IMR-90 (cell line): Measurements from ENCODE around the gene SPAG16. TPM values are rescaled to one million over a fixed set of nuclear protein-coding genes. Genes with fewer than 3 reads are reported as not detected.

Experiments
- ATAC-seq: fragments of 200-7000 bp; cut with Tn5 transposase; 2 replicates; pipeline ENCODE4 v1.9.1; 2020; ENCODE audit warnings: low read depth, mild to moderate bottlenecking, moderate library complexity
- BruUV-seq: library from RNA; stranded (reverse); fragments of 400-500 nt; replicated peaks from 2 replicates; lab custom pipeline; 2021; lab: Mats Ljungman, UMichigan
- CTCF ChIA-PET: fragments of 300-600 bp; formaldehyde crosslinking; extraction: SDS; loops from one replicate; lab custom pipeline; 2021; ENCODE audit warnings: antibody characterized with exemption; lab: Yijun Ruan, JAX
- POLR2A ChIA-PET: fragments of 300-600 bp; sonication (Branson Sonifier 250); formaldehyde crosslinking; loops from one replicate; lab custom pipeline; 2022; ENCODE audit warnings: antibody characterized with exemption; ENCODE audit not compliant: unreplicated experiment; lab: Charles Lee
- DNase-seq: peaks from one replicate; pipeline ENCODE4 v3.0.0; 2013
- H2AFZ ChIP-seq: replicated peaks from 2 replicates; pipeline ENCODE3; 2013; ENCODE audit warnings: low read length, mild to moderate bottlenecking; ENCODE audit not compliant: poor library complexity
- H2AK5ac ChIP-seq: 2 replicates; pipeline ENCODE4 v1.6.1; 2013; ENCODE audit warnings: low read depth, low read length, inconsistent platforms
- H2AK9ac ChIP-seq: replicated peaks from 2 replicates; pipeline ENCODE3; 2013; ENCODE audit warnings: mild to moderate bottlenecking, low read depth, low read length, moderate library complexity; ENCODE audit not compliant: poor library complexity
- H2BK120ac ChIP-seq: 2 replicates; pipeline ENCODE4 v1.6.1; 2013; ENCODE audit warnings: low read depth, low read length, inconsistent platforms
- H2BK15ac ChIP-seq: 3 replicates; pipeline ENCODE4 v1.6.1; 2013; ENCODE audit warnings: low read depth, low read length, inconsistent platforms
- H2BK20ac ChIP-seq: 2 replicates; pipeline ENCODE4 v1.6.1; 2013; ENCODE audit warnings: low read depth, mild to moderate bottlenecking, inconsistent platforms, low read length, moderate library complexity
- H2BK5ac ChIP-seq: 2 replicates; pipeline ENCODE4 v1.6.1; 2013; ENCODE audit warnings: mild to moderate bottlenecking, low read depth, low read length, inconsistent platforms; ENCODE audit not compliant: poor library complexity, severe bottlenecking
- H3K14ac ChIP-seq: replicated peaks from 2 replicates; pipeline ENCODE4 v1.6.1; 2013; ENCODE audit warnings: low read depth, low read length, inconsistent platforms
- H3K18ac ChIP-seq: 2 replicates; pipeline ENCODE4 v1.6.1; 2013; ENCODE audit warnings: low read depth, low read length, control low read depth
- H3K23ac ChIP-seq: 2 replicates; pipeline ENCODE4 v1.6.1; 2013; ENCODE audit warnings: low read depth, low read length, inconsistent platforms
- H3K27ac ChIP-seq: 2 replicates; pipeline ENCODE4 v1.5.1; 2013; ENCODE audit warnings: mild to moderate bottlenecking, control low read depth, low read length; ENCODE audit not compliant: insufficient read depth
- H3K27me3 ChIP-seq: 2 replicates; pipeline ENCODE4 v1.6.1; 2013; ENCODE audit warnings: low read length; ENCODE audit not compliant: control insufficient read depth, insufficient read depth
- H3K36me3 ChIP-seq: 2 replicates; pipeline ENCODE4 v1.6.1; 2013; ENCODE audit warnings: low read length, mixed read lengths; ENCODE audit not compliant: control insufficient read depth, insufficient read depth
- H3K4ac ChIP-seq: 2 replicates; pipeline ENCODE4 v1.6.1; 2013; ENCODE audit warnings: low read depth, low read length, inconsistent platforms
- H3K4me1 ChIP-seq: 2 replicates; pipeline ENCODE4 v1.6.1; 2013; ENCODE audit warnings: low read length, mixed read lengths; ENCODE audit not compliant: control insufficient read depth, insufficient read depth
- H3K4me2 ChIP-seq: 2 replicates; pipeline ENCODE4 v1.6.1; 2013; ENCODE audit warnings: low read depth, mild to moderate bottlenecking, control low read depth, low read length, moderate library complexity
- H3K4me3 ChIP-seq: 2 replicates; pipeline ENCODE4 v1.5.1; 2013; ENCODE audit warnings: low read depth, mild to moderate bottlenecking, control low read depth, low read length, moderate library complexity; ENCODE audit not compliant: insufficient read depth
- H3K56ac ChIP-seq: 2 replicates; pipeline ENCODE4 v1.6.1; 2013; ENCODE audit warnings: low read length, inconsistent platforms; ENCODE audit not compliant: insufficient read depth; ENCODE audit errors: extremely low read depth
- H3K79me1 ChIP-seq, 2 experiments: 2 replicates each; pipeline ENCODE4 v1.6.1; 2013; ENCODE audit warnings: low read length in 2 of 2, inconsistent platforms in 1 of 2, low read depth in 1 of 2
- H3K9ac ChIP-seq: 2 replicates; pipeline ENCODE4 v1.6.1; 2013; ENCODE audit warnings: low read depth, low read length, control low read depth
- H3K9me1 ChIP-seq: 2 replicates; pipeline ENCODE4 v1.6.1; 2013; ENCODE audit warnings: low read length, inconsistent platforms; ENCODE audit not compliant: insufficient read depth
- H3K9me3 ChIP-seq: 2 replicates; pipeline ENCODE4 v1.6.1; 2013; ENCODE audit warnings: low read length; ENCODE audit not compliant: control insufficient read depth, insufficient read depth
- H4K20me1 ChIP-seq: 2 replicates; pipeline ENCODE4 v1.6.1; 2013; ENCODE audit warnings: low read length, inconsistent platforms; ENCODE audit not compliant: insufficient read depth
- H4K5ac ChIP-seq: 2 replicates; pipeline ENCODE4 v1.6.1; 2013; ENCODE audit warnings: mild to moderate bottlenecking, low read depth, low read length, control low read depth
- H4K8ac ChIP-seq, 2 experiments: 2 replicates each; pipeline ENCODE4 v1.6.1; 2013; ENCODE audit warnings: low read depth in 2 of 2, low read length in 2 of 2, control low read depth in 1 of 2, inconsistent platforms in 1 of 2
- H4K91ac ChIP-seq: 2 replicates; pipeline ENCODE4 v1.6.1; 2013; ENCODE audit warnings: low read depth, low read length, inconsistent platforms; ENCODE audit not compliant: insufficient read depth
- CTCF ChIP-seq: conservative IDR thresholded peaks from 2 replicates; pipeline ENCODE4 v1.5.1; 2012; ENCODE audit warnings: mild to moderate bottlenecking, low read depth, low read length, improper control_type of control experiment
- ELK1 ChIP-seq: fragments of 150-350 bp; IDR thresholded peaks from 2 replicates; pipeline ENCODE4 v1.6.1; 2016; ENCODE audit warnings: low read depth, mild to moderate bottlenecking, low read length, moderate library complexity, borderline replicate concordance
- MAFK ChIP-seq: IDR thresholded peaks from 2 replicates; pipeline ENCODE4 v1.6.1; 2012; ENCODE audit warnings: low read depth, low read length, improper control_type of control experiment
- POLR2A ChIP-seq: IDR thresholded peaks from 2 replicates; pipeline ENCODE4 v1.6.1; 2012; ENCODE audit warnings: mild to moderate bottlenecking, low read depth, low read length
- SMC3 ChIP-seq: fragments of 150-350 bp; IDR thresholded peaks from 2 replicates; pipeline ENCODE4 v1.6.1; 2016; ENCODE audit warnings: low read depth, mild to moderate bottlenecking, antibody characterized with exemption, low read length, moderate library complexity
- WGBS, 2 experiments: methylation state at CpG; one replicate each; pipeline versions ENCODE4 v1.1.5 to v1.1.7; 2013; ENCODE audit warnings: missing lambda C conversion rate in 2 of 2; ENCODE audit not compliant: insufficient read length in 1 of 2; ENCODE audit errors: extremely low coverage in 2 of 2; 5-methylcytosine and 5-hydroxymethylcytosine counted together
- dilution Hi-C: fragments of 300-500 bp; cut with HindIII; formaldehyde crosslinking; loops from one replicate; pipeline ENCODE4 v1.14.3; 2018; ENCODE audit warnings: low sequenced_read_pairs; ENCODE audit not compliant: unreplicated experiment
- in situ Hi-C: fragments of 300-500 bp; cut with MboI; formaldehyde crosslinking; loops from 3 replicates; pipeline ENCODE4 v1.14.3; 2019; ENCODE audit warnings: low sequenced_read_pairs, inconsistent platforms, mixed read lengths
- intact Hi-C: fragments of 100-400 bp; cut with micrococcal nuclease; formaldehyde crosslinking; loops from 2 replicates; pipeline ENCODE4 v1.10.0; 2022
- polyA plus RNA-seq, 3 experiments: library from polyadenylated mRNA; depleted of rRNA; stranded (reverse); fragments of >200 nt; gene quantifications; 2 replicates each; pipeline ENCODE4 v1.2.3, GENCODE V29; 2012; ENCODE audit warnings: low replicate concordance in 1 of 3
- total RNA-seq: library from RNA; depleted of rRNA; stranded (reverse); fragments of >200 nt; gene quantifications from 2 replicates; pipeline ENCODE4 v1.2.3, GENCODE V29; 2012

SPAG16 gene
- total and polyA plus RNA-seq, 2 of the 4 experiments (the other 2 are of a cell fraction): 7.3 to 13.5 TPM

GRCh38 chr2:213763963-213764362, 479.7 kb downstream of the SPAG16 start:
- ChIA-PET CTCF (no interaction called here), POLR2A (no interaction called here)
- H4K8ac ChIP-seq: no peak overlapping the region
- no peak overlapping the region for H2BK120ac ChIP-seq
- DNase-seq (no peak), ATAC-seq (no peak)
- no peak for TF ChIP-seq POLR2A
- TF ChIP-seq MAFK: peak; percentile 93
- no peak for TF ChIP-seq SMC3
- TF ChIP-seq ELK1: no peak
- no peak for TF ChIP-seq CTCF
- no peak overlapping the region for H3K4ac ChIP-seq
- H2AK5ac ChIP-seq: no peak overlapping the region
- H2AK9ac ChIP-seq: no peak overlapping the region
- H3K4me1 ChIP-seq: no peaks in the 10 kb centered on the region
- no peak overlapping the region for H3K27ac ChIP-seq
- H3K4me2 ChIP-seq: no peak overlapping the region
- H4K91ac ChIP-seq: no peak overlapping the region
- no TSS peak for BruUV-seq
- no peak overlapping the region for H3K18ac ChIP-seq
- no peak overlapping the region for H3K56ac ChIP-seq
- H3K14ac ChIP-seq: no peak overlapping the region
- H2BK5ac ChIP-seq: no peak overlapping the region
- intact Hi-C loops: no loop called here
- no peaks in the 10 kb centered on the region for H3K9me3 ChIP-seq
- H2AFZ ChIP-seq: no peak overlapping the region
- no peak overlapping the region for H2BK15ac ChIP-seq
- H3K9ac ChIP-seq: no peak overlapping the region
- dilution Hi-C loops: no loop called here
- in situ Hi-C loops: no loop called here
- H4K20me1 ChIP-seq: no peaks in the 10 kb centered on the region
- H2BK20ac ChIP-seq: no peak overlapping the region
- no peaks in the 10 kb centered on the region for H3K36me3 ChIP-seq
- H3K9me1 ChIP-seq: no peaks in the 10 kb centered on the region
- WGBS, 2 experiments: no CpG with 5 or more reads among the region's 1 CpG
- H4K5ac ChIP-seq: no peak overlapping the region
- no peak overlapping the region for H3K4me3 ChIP-seq
- no peaks in the 10 kb centered on the region for H3K79me1 ChIP-seq
- H3K27me3 ChIP-seq: no peaks in the 10 kb centered on the region
- no peak overlapping the region for H3K23ac ChIP-seq
